HG03066 (cell line): ENCODE data around the gene CDKN3.
"Not testable (repeated sequence)": the region's sequence is repeated elsewhere in the genome, so short reads cannot be mapped to it uniquely, and the experiment has no call there.

Source experiments
- ATAC-seq: cut with Tn5 transposase; IDR thresholded peaks from one replicate; pipeline ENCODE4 v1.9.1; 2021; ENCODE audit warnings: low read depth; ENCODE audit not compliant: unreplicated experiment

Gene CDKN3

GRCh38 chr14:54369343-54369742, 27.5 kb upstream of the CDKN3 start:
- ATAC-seq: no peak

- ATAC-seq: no peak
Observed at GRCh38 chr14:54370323-54371198, 26.2 kb upstream of the CDKN3 start.

GRCh38 chr14:54374117-54374884, 22.5 kb upstream of the CDKN3 start:
- no peak for ATAC-seq

GRCh38 chr14:54377501-54377900, 19.3 kb upstream of the CDKN3 start:
- no peak for ATAC-seq

- not testable (repeated sequence) for ATAC-seq
Observed at GRCh38 chr14:54378893-54379292, 17.9 kb upstream of the CDKN3 start.

- not testable (repeated sequence) for ATAC-seq
Observed at GRCh38 chr14:54380558-54380957, 16.2 kb upstream of the CDKN3 start.

- ATAC-seq: no peak
Observed at GRCh38 chr14:54381821-54382220, 15.0 kb upstream of the CDKN3 start.

- no peak for ATAC-seq
Observed at GRCh38 chr14:54383835-54384234, 13.0 kb upstream of the CDKN3 start.

GRCh38 chr14:54385556-54385955, 11.3 kb upstream of the CDKN3 start:
- ATAC-seq: no peak

GRCh38 chr14:54387328-54387727, 9.5 kb upstream of the CDKN3 start:
- ATAC-seq: no peak

GRCh38 chr14:54392131-54392859, 4.5 kb upstream of the CDKN3 start:
- ATAC-seq: no peak

- ATAC-seq: not testable (repeated sequence)
Observed at GRCh38 chr14:54392986-54393884, 3.6 kb upstream of the CDKN3 start.

GRCh38 chr14:54394596-54394995, 2.2 kb upstream of the CDKN3 start:
- no peak for ATAC-seq

- no peak for ATAC-seq
Observed at GRCh38 chr14:54395284-54395683, 1.5 kb upstream of the CDKN3 start.

- ATAC-seq: no peak
Observed at GRCh38 chr14:54395716-54396115, 1.1 kb upstream of the CDKN3 start.

GRCh38 chr14:54396183-54396492, 669 bp upstream of the CDKN3 start:
- no peak for ATAC-seq

GRCh38 chr14:54399560-54399959, 2.8 kb downstream of the CDKN3 start:
- no peak for ATAC-seq

- not testable (repeated sequence) for ATAC-seq
Observed at GRCh38 chr14:54403401-54404005, 6.7 kb downstream of the CDKN3 start.

GRCh38 chr14:54410215-54410614, 13.4 kb downstream of the CDKN3 start:
- ATAC-seq: no peak

GRCh38 chr14:54411371-54411770, 14.6 kb downstream of the CDKN3 start:
- no peak for ATAC-seq
